ENCODE results near the gene ARHGEF37. TPM values are rescaled to one million over a fixed set of nuclear protein-coding genes. Genes with fewer than 3 reads are reported as not detected.

The ARHGEF37 gene, protein sequence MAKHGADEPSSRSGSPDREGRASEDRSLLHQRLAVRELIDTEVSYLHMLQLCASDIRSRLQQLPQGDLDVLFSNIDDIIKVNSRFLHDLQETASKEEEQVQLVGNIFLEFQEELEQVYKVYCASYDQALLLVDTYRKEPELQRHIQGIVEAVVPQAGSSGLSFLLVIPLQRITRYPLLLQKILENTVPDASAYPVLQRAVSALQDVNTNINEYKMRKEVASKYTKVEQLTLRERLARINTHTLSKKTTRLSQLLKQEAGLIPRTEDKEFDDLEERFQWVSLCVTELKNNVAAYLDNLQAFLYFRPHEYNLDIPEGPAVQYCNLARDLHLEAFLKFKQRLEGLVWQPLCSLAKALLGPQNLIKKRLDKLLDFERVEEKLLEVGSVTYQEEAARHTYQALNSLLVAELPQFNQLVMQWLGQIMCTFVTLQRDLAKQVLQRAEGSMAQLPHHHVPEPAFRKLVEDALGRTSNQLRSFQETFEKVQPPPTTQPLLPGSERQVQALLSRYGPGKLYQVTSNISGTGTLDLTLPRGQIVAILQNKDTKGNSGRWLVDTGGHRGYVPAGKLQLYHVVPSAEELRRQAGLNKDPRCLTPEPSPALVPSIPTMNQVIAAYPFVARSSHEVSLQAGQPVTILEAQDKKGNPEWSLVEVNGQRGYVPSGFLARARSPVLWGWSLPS
- total RNA-seq: 8.0 TPM in 2 replicates

DNA sequence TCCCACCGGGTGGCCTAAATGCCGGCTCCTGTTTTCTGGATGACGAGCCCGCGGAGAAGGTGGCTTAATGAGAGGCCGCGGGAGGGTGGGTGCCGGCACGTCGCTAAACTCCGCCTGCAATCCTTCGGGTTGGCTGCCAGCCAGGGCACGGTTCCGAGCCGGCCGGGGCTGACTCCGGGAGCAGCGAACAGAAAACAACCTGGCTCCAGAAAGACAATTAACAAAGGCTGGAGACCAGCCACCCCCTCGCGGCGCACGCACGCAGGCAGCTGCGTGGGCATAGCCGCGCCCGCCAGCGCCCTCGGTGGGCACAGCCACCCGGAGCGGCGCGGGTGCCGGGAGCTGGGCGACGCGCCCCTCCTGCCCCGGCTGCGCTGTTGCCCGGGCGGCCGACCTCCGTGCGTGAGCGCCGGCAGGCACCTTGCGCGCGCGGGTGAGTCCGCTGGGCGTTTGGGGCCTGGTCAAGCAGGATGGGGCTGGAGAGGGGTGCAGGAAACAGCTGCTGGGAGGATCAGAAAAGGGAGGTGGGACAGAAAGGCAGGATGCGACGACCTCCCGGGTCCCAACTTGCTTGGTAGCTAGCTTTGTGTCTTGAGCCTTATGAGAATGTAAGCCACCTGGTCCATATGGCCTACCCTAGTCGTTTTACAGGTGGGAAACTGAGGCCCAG is at the start of gene ARHGEF37:
Gene ARHGEF37, plus strand, starts transcription at position 307 of the 670 bp plus-strand sequence. CDS start 16,272 bp downstream, outside the sequence.

DNA sequence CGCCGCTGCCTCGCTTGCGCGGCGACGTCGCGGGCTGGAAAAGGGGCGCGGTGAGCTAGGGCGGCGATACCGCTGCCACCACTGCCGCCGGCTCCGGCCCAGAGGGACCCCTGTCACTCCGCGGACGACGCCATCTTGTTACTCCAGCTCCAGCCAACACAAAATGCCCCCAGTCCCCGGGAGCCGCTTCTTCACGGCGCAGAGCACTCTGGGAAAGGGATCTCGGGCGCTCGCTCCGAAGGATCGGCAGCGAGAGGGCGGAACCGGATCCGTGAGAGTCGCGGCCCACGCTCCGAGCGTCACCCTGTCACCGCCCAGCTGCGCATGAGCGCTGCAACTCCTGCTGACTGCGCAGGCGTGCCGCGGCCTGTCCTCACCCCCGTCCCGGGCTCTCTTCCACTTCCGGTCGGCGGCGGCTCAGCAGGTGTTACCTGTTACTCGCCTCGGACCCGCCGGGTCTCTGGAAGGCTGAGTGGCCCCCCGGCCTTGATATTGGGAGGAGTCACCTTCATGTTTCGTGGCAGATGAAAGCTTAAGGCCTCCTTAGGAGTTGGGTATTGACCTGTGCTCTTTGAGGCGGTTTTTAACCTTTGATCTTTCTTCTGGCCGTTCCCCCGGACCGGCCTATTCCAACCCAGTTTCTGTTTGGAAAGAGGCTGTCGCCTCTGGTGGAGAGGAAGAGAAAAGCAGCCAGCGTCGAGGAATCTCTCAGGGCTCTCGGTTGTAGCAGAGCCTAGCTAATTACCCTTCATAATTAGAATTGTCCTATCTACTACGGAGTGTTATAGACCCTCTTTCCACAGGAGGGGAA is 29.9 kb upstream of the ARHGEF37 start, which contains the start of gene CSNK1A1:
Gene CSNK1A1, minus strand, starts transcription at position 213 of the 811 bp plus-strand sequence. CDS start 475 bp downstream, outside the sequence.

Small RNAs within 50 kb of the gene (small RNA-seq; reads per million reads assigned to genes)
- not detected for gene RNU6-588P

Other genes with a start within 250 kb of the ARHGEF37 start
- gene GRPEL2, start 236.0 kb upstream of the ARHGEF37 start, total RNA-seq: 66.9 and 88.0 TPM in 2 replicates
- gene PCYOX1L, start 223.5 kb upstream of the ARHGEF37 start, total RNA-seq: 12.1 and 14.3 TPM in 2 replicates
- not detected in 2 replicates for gene IL17B, start 202.2 kb upstream of the ARHGEF37 start, total RNA-seq
- gene CSNK1A1, start 30.1 kb upstream of the ARHGEF37 start, total RNA-seq: 452 and 495 TPM in 2 replicates
- 1.6 and 2.4 TPM in 2 replicates for gene PPARGC1B, start 148.8 kb downstream of the ARHGEF37 start, total RNA-seq